Measurements from ENCODE around the gene KIF1C.

DNA sequence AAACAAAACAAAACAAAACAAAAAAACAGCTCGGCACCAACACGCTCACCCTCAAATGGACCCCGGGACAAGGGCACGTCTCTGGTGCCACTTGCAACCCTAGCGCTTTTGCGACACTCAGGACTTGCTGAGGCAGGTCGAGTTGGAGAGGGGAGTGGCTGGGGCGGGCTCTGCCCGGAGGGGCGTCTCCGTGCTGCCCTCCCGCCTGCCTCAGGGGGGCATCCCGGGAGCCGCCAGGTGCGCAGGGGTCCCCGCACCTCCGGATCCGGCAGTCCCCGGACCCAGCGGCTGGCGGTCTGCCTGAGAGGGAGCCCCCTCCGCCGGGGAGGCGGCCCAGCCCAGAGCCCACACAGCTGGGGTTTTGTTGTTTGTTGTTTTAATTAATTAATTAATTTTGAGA, 37.6 kb downstream of the KIF1C start, which contains the start of gene SLC52A1:
- TF ChIP-seq, protein P1, sequence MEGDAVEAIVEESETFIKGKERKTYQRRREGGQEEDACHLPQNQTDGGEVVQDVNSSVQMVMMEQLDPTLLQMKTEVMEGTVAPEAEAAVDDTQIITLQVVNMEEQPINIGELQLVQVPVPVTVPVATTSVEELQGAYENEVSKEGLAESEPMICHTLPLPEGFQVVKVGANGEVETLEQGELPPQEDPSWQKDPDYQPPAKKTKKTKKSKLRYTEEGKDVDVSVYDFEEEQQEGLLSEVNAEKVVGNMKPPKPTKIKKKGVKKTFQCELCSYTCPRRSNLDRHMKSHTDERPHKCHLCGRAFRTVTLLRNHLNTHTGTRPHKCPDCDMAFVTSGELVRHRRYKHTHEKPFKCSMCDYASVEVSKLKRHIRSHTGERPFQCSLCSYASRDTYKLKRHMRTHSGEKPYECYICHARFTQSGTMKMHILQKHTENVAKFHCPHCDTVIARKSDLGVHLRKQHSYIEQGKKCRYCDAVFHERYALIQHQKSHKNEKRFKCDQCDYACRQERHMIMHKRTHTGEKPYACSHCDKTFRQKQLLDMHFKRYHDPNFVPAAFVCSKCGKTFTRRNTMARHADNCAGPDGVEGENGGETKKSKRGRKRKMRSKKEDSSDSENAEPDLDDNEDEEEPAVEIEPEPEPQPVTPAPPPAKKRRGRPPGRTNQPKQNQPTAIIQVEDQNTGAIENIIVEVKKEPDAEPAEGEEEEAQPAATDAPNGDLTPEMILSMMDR (IDR thresholded peaks at IDR 0.05): no peak
- no peak for TF ChIP-seq POLR2A (IDR thresholded peaks at IDR 0.05)
